GM18868 (cell line): ENCODE measurements around the gene CORO1A.
"Not testable (repeated sequence)": the region's sequence is repeated elsewhere in the genome, so short reads cannot be mapped to it uniquely, and the experiment has no call there.

Source experiments
- ATAC-seq: cut with Tn5 transposase; IDR thresholded peaks from one replicate; pipeline ENCODE4 v1.9.1; 2021; ENCODE audit warnings: mild to moderate bottlenecking, moderate library complexity; ENCODE audit not compliant: unreplicated experiment

CORO1A gene

DNA sequence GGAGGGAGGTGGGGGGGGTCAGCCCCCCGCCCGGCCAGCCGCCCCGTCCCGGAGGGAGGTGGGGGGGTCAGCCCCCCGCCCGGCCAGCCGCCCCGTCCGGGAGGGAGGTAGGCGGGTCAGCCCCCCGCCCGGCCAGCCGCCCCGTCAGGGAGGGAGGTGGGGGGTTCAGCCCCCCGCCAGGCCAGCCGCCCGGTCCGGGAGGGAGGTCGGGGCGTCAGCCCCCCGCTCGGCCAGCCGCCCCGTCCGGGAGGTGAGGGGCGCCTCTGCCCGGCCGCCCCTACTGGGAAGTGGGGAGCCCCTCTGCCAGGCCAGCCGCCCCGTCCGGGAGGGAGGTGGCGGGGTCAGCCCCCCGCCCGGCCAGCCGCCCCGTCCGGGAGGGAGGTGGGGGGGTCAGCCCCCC, 14.0 kb upstream of the CORO1A start:
- not testable (repeated sequence) for ATAC-seq

DNA sequence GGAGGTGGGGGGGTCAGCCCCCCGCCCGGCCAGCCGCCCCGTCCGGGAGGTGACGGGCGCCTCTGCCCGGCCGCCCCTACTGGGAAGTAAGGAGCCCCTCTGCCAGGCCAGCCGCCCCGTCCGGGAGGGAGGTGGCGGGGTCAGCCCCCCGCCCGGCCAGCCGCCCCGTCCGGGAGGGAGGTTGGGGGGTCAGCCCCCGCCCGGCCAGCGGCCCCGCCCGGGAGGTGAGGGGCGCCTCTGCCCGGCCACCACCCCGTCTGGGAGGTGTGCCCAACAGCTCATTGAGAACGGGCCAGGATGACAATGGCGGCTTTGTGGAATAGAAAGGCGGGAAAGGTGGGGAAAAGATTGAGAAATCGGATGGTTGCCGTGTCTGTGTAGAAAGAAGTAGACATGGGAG, 13.3 kb upstream of the CORO1A start:
- ATAC-seq: not testable (repeated sequence)

DNA sequence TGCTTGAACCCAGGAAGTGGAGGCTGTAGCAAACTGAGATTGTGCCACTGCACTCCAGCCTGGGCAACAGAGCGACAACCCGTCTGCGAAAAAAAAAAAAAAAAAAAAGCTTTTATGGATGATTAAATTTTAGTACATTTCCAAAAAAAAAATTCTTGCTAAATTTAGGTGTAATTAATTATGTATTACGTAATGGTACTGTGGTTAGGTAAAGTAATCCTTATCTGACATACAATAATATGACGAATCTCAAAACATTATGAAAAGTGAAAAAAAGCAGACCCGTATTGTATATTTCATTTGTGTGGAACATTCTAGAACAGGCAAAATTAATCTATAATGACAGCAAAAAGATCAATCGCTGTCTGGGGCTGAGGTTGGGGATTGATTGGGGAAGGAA, 10.3 kb upstream of the CORO1A start:
- no peak for ATAC-seq

DNA sequence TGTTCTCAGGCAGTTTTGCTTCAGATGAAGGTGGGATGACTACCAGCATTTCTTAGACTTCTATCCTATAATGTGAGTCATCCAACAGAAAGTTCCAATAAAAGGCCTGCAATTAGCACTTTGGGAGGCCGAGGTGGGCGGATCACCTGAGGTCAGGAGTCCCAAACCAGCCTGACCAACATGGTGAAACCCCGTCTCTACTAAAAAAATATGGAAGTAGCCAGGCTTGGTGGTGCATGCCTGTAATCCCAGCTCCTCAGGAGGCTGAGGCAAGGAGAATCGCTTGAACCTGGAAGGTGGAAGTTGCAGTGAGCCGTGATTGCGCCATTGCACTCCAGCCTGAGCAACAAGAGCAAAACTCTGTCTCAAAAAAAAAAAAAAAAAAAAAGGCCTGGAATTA, 6.5 kb upstream of the CORO1A start:
- ATAC-seq: not testable (repeated sequence)

DNA sequence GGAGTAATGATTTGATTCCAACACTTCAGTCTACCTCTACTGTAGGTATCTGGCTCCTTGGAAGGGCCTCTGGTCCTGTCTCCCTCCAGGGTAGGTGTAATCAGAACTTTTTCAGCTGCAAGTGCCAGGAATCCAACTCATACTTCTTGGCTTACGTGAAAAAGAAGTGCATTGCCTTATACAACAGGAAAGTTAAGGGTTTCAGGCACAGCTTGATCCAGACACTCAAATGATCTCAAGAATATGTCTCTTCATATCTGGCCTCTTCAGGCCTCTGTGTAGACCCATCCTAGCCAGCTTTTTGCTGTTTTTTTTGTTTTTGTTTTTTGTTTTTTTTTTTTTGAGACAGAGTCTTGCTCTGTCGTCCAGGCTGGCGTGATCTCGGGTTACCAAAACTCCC, 4.2 kb upstream of the CORO1A start:
- no peak for ATAC-seq

DNA sequence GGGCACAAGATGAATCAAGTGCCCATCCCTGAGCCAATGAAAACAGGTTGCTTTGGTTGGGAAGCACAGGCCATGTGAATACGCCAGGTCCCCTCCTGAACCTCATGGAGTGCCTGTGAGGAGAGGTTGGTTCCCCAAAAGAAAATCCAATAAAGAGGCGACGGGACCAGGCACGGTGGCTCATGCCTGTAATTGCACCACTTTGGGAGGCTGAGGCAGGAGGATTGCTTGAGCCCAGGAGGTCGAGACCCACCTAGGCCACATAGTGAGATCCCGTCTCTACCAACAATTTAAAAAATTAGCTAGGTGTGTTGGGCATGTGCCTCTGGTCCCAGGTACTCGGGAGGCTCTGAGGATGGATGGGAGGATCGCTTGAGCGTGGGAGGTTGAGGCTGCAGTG, 3.5 kb upstream of the CORO1A start:
- no peak for ATAC-seq

DNA sequence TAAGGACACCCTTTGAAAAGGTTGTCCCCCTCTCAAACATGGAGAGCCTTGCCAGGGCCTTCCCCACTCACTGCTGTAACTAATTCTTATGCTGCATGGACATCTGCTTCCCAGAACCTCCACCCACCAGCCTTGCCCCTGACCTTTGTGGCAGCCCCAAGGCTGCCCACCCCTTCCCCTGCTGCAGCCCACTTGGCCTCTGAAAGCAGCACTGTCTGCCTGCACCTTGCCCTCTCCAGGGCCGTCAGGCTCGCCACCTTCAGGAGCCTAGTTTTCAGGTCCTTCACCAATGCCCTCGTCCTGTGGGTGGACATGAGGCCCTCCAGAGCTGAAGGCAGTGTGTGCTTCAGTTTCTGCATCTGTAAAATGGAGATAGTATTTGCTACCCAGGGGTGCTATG, 2.7 kb upstream of the CORO1A start:
- no peak for ATAC-seq

DNA sequence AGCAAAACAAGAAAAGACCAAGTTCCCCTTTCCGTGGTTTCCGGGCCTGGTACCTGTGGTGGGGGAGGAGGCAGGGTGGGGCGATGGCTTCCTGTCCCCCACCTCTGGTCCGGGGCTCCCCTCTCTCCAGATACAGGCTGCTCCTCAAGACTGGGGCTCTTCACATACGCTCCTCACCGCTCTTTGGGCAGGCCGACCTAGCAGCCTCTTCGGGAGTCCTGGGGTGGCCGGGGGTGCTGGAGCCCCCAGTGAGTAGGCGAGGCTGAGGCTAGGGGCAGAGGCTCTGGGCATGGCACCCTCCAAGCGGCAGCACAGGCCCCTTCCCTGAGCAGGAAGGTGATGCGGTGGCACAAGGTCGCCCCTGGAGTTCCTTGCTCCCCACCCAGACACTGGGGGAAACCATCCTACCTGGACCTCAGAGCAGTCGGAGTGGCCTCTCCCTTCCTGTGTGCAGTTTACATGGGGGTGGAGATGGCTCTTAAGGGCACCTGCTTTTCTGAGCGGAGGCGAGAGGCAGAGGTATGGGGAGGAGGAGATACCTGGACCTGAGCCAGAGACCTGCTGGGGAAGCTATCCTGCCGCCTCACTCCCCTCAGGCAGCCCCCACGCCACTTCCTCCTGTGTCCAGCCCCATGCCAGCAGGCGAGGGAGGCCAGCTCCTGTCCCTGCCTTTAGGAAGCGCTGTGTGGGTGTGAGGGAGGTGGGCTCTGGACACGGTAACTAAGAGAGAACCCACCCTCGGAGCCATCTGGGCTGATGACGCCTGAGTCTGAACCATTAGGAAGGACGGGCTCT, 891 bp downstream of the CORO1A start:
- peak; percentile 33 for ATAC-seq

DNA sequence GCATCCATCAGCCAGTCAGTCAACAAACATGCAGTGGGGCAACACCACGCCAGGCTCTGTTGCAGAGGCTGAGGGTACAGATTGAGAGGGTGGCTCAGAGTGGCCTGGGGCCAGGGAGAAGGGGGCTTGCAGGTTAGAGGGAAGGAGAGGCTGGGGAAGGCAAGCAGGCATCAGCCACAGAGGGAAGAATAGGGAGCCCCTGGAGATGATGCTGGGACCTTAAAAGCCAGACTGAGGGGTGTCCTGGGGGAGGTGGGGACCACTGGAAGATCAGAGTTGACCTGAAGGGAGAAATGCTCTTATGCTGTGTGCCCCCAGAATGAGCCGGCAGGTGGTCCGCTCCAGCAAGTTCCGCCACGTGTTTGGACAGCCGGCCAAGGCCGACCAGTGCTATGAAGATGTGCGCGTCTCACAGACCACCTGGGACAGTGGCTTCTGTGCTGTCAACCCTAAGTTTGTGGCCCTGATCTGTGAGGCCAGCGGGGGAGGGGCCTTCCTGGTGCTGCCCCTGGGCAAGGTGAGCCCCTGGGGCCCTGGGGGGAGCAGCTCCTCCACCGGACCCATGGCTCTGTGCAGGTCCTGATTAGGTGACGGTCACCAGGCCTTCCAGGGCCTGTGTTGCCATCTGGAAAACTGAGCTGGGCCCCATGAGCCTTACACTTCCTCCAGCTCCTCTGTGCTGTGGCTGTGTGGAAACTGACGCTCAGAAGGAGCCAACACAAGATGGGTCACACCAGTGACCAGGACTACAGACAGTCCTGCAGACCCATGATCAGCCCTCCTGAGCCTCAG, 1.7 kb downstream of the CORO1A start:
- ATAC-seq: no peak

DNA sequence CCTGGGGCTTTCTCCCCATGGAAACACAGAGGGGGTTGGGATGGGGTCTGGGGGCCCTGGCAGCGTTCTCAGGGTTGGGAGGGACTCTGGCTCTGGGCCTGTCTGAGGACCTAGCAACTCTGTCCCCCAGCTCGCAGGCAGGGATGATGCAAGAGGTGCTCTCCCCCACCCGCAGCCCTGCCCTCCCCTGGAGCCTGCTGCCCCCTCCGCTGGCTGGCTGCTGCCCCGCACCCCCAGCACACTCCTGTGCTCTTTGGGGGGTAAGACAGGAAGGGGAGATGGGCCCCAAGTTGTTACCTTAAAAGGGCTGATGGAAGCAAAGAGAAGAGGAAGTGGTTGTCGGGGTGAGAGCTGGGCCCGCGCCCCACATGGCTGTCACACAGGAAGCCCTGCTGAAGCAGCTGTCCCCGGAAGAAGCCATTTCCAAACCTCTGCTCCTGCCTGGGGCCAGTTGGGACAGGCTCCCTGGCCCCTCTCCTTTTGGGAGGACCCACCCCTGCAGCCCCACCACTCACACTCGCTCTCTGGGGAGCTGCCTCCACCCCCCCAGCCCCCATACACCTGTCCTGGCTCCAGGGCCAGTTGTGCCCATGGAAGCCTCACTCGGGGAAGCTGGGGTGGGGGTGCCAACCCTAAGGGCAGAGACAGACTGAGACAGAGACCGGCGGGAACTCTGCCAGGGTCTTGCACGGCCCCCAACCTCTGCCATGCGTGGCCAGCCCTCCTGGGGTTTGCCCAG, 2.5 kb downstream of the CORO1A start:
- ATAC-seq: peak; percentile 43

DNA sequence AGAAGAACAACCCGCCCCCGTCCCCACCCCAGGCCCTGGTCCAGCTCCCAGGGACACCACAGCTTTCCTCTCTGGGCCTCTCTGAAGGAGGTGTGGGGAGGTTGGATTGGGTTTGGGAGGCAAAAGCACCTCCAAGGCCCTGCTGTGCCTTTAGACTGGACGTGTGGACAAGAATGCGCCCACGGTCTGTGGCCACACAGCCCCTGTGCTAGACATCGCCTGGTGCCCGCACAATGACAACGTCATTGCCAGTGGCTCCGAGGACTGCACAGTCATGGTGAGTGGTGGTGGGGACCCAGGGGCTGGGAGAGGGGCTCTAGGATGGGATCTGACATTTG, 3.0 kb downstream of the CORO1A start:
- ATAC-seq: no peak

DNA sequence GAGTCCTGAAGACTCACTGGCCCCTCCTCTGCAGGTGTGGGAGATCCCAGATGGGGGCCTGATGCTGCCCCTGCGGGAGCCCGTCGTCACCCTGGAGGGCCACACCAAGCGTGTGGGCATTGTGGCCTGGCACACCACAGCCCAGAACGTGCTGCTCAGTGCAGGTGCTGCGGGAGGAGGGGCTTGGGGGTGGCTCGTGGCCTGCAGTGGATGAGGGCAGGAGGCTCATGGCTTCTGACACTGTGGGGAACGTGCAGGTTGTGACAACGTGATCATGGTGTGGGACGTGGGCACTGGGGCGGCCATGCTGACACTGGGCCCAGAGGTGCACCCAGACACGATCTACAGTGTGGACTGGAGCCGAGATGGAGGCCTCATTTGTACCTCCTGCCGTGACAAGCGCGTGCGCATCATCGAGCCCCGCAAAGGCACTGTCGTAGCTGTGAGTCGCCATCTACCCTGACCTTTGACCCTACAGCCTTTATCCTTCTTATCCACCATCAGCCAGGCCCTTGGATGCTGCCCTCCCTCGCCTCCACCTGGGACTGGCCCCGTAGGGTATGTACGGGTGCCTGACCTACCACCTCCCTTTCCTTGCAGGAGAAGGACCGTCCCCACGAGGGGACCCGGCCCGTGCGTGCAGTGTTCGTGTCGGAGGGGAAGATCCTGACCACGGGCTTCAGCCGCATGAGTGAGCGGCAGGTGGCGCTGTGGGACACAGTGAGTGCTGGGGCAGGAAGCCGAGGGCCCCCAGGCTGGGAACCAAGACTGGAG, 3.6 kb downstream of the CORO1A start:
- ATAC-seq: no peak

DNA sequence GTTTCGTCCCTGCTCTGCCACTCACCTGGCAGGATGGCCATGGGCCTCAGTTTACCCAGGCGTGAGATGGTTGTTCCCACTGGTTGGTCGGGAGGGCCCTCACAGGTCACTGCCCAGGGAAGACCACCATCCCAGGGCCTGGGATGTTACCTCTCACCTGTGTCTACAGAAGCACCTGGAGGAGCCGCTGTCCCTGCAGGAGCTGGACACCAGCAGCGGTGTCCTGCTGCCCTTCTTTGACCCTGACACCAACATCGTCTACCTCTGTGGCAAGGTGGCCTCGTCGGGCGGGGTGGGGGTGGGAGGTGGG, 4.1 kb downstream of the CORO1A start:
- ATAC-seq: no peak

DNA sequence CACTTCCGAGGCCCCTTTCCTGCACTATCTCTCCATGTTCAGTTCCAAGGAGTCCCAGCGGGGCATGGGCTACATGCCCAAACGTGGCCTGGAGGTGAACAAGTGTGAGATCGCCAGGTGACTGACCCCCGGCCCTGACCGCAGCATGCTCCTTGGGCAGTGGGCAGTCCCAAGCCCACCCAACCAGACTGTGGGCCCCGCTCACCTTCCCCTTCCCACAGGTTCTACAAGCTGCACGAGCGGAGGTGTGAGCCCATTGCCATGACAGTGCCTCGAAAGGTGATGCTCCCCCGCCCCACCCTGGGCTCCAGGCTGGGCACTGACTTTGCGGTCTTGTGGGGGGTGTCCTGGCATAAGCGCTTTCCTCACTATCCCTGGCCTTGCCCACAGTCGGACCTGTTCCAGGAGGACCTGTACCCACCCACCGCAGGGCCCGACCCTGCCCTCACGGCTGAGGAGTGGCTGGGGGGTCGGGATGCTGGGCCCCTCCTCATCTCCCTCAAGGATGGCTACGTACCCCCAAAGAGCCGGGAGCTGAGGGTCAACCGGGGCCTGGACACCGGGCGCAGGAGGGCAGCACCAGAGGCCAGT, 4.7 kb downstream of the CORO1A start:
- no peak for ATAC-seq

DNA sequence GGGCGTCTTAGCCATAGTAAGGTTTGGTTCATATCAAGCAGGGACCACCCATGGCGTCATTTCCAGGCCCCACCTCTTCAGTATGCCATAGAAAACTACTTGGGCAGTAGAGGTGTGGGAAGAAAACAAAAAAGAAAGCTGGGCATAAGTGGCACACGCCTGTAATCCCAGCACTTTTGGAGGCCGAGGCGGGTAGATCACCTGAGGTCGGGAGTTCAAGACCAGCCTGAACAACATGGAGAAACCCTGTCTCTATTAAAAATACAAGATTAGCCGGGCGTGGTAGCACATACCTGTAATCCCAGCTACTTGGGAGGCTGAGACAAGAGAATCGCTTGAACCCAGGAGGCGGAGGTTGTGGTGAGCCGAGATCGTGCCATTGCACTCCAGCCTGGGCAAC, 7.8 kb downstream of the CORO1A start:
- ATAC-seq: not testable (repeated sequence)

DNA sequence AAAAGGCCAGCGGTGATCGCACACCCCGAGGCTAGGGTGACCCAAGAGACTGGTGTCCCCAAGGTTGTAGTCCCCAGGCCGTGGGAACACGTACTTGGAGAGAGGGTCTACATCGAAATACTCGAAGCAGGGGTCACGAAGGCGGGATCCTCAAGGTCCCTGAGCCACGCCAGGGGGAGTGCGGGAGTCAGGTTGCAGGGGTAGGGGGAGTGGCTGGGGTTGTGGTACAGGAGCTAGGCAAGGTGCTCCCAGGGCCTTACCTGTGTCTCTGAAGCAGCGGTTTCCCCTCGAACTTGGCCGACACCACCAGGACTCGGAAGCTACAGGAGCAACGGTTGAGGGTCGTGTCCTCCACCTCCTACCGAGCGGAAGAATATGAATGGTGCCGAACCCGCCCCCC, 9.7 kb downstream of the CORO1A start:
- ATAC-seq: peak; percentile 16

DNA sequence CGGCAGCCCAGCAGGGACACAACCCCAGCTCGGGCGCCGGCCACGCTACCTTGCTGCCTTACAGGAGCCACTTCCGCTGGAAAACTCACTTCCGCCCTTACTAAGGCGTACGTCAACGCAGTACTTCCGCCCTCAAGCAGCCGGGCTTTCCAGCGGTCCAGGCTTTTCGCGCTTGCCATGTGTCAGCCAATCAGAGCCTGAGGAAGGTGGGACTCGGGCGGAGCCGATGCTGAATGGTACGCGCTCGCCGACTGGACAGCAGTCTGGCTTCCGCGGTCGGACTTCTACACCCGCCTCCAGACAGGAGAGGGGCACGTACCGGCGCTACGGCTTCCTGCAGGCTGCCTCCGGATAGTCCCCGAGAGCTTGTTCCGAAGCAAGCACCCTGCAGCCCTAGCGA, 10.2 kb downstream of the CORO1A start, which contains the start of the genes BOLA2B and SLX1A:
Gene BOLA2B, minus strand, starts transcription at position 52 of the 400 bp plus-strand sequence. CDS start 71 bp downstream, outside the sequence.
Gene SLX1A, plus strand, starts transcription at position 261 of the 400 bp plus-strand sequence. CDS start 210 bp downstream, outside the sequence.
- ATAC-seq: peak; percentile 84

DNA sequence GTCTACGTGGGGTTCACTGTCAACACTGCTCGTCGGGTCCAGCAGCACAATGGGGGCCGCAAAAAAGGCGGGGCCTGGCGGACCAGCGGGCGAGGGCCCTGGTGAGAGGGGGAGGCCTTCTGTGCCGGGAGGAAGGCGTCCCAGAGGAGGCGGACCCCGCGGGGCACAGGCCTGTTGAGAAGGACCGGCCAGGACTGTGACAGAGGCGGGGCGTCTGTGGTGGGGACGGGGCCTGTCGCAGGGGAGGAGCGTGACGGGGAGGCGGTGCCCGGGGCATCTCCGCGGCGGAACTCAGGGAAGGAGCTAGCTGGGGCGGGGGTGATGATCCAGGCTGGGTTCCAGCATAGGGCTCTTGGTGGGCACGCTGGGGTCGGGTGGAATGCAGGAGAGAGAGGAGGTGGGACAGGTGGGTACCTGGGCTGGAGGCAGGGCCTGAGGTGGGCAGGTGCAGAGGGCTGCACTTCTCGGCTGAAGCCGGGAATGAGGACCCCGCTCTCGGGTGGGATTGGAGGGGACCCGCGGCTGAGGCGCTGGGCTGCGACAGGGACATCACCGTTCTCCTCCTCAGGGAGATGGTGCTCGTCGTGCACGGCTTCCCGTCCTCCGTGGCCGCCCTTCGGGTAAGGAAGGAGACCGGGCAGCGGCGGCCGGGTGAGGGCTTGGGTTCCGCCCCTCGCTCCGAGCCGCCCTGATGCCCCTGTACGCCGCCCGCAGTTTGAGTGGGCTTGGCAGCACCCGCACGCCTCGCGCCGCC, 10.9 kb downstream of the CORO1A start:
- peak; percentile 67 for ATAC-seq

DNA sequence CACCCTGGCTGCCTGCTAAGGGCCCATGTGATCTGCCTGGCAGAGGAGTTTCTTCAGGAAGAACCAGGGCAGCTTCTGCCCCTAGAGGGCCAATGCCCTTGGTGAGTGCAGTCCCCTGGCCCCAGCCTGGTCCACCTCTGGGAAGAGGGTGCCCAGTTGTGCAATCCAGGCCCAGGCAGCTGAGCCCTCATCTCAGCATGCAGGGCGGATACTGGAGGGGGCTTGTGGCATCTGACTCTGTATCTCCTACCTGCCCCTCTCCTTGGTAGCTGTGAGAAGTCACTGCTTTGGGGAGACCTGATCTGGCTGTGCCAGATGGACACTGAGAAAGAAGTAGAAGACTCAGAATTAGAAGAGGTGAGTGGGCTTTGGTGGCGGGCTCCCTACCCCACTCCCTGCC, 13.6 kb downstream of the CORO1A start:
- not testable (repeated sequence) for ATAC-seq

DNA sequence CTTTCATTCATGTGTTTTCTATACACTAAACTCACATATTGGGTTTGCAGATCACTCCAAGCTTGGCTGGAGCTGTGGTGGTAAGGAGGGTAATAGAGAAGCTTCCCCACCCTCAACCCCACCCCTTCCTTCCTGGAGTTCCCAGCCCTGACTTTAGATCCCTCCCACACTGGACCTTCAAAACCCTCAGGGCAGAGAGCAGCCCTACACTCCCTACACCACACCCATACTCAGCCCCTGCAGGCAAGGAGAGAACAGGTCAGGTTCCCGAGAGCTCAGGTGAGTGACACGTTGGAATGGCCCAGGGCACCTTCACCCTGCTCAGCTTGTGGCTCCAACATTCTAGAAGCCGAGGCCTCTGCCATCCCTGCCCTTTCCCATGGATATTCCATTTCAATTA, 15.6 kb downstream of the CORO1A start, which contains the start of gene SULT1A3:
Gene SULT1A3, plus strand, starts transcription at position 207 of the 400 bp plus-strand sequence. CDS start 1,474 bp downstream, outside the sequence.
- ATAC-seq: not testable (repeated sequence)
